Measurements from ENCODE around the gene RMRP.

DNA sequence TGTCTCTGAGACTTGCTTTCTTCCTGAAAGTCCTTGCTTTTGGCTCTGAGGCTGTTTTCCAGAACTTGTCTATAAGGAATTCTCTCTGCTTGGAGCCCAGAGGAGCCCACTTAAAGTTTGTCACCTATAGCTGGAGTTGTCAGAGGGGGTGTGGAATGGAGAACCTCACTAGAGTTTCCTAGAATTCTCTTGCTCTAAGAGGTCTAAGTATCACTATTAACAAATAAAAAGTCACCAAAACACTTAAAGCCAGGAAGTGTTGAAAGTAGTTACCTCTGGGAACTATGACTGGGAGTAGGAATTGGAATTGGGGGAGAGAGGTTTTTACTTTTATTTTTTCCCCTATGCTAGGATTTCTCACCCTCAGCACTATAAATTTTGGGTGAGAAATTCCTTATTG is 22.1 kb downstream of the RMRP start:
- TF ChIP-seq, protein P1, sequence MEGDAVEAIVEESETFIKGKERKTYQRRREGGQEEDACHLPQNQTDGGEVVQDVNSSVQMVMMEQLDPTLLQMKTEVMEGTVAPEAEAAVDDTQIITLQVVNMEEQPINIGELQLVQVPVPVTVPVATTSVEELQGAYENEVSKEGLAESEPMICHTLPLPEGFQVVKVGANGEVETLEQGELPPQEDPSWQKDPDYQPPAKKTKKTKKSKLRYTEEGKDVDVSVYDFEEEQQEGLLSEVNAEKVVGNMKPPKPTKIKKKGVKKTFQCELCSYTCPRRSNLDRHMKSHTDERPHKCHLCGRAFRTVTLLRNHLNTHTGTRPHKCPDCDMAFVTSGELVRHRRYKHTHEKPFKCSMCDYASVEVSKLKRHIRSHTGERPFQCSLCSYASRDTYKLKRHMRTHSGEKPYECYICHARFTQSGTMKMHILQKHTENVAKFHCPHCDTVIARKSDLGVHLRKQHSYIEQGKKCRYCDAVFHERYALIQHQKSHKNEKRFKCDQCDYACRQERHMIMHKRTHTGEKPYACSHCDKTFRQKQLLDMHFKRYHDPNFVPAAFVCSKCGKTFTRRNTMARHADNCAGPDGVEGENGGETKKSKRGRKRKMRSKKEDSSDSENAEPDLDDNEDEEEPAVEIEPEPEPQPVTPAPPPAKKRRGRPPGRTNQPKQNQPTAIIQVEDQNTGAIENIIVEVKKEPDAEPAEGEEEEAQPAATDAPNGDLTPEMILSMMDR (IDR thresholded peaks at IDR 0.05; ENCODE audit: poor library complexity): no peak
- no peak for TF ChIP-seq EZH2 (IDR thresholded peaks at IDR 0.05; ENCODE audit: borderline replicate concordance)
- no peak for TF ChIP-seq EZH2phosphoT487 (IDR thresholded peaks at IDR 0.05; ENCODE audit: low read depth, severe bottlenecking, unreplicated experiment)
